ENCODE measurements around the gene KCNB1.

DNA sequence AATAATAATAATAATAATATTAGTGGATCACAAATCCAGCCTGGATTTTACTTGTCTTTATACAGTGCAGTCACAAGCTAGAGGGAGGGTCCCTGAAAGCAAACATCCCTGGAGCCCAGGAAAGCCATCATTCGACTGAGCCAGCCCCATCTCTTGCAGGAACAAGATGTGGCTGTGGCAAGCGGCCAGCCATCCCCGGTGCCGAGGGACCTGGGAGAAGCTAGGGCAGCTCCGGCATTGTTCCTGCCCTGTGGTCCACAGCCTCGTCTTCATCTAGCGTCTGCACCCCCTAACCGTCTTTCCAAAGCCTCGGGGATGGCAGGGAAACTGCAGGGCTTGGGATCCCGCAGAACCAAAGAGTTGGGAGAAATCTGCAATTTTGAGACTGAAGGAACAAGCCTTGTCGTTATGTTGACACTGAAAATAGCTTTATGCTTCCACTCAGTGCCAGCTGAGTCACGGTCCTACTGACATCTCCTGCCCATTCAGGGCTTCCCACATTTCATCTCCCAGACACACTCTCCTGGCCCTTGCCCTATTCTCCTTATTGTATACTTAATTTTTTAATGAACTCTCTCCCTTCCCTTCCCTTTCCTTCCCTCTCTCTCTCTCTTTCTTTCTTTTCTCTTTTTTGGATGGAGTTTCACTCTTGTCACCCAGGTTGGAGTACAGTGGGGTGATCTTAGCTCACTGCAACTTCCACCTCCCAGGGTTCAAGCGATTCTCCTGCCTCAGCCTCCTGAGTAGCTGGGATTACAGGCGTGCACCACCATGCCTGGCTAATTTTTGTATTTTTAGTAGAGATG is 142.1 kb downstream of the KCNB1 start:
- no peak for TF ChIP-seq POLR2A (IDR thresholded peaks at IDR 0.05)
- TF ChIP-seq CTCF (IDR thresholded peaks at IDR 0.05): no peak
